NCI-H128 (cell line): ENCODE results near the gene IFNL1.
"Not testable (repeated sequence)": the region's sequence is repeated elsewhere in the genome, so short reads cannot be mapped to it uniquely, and the experiment has no call there.

Experiments
- DNase-seq: peaks from one replicate; lab custom pipeline; 2025; ENCODE audit not compliant: unreplicated experiment; lab: John Stamatoyannopoulos, UW

The IFNL1 gene

GRCh38 chr19:39270036-39270871 is 26.0 kb upstream of the IFNL1 start:
- no peak for DNase-seq

- not testable (repeated sequence) for DNase-seq
Measured at GRCh38 chr19:39273859-39274258, 22.3 kb upstream of the IFNL1 start.

DNA sequence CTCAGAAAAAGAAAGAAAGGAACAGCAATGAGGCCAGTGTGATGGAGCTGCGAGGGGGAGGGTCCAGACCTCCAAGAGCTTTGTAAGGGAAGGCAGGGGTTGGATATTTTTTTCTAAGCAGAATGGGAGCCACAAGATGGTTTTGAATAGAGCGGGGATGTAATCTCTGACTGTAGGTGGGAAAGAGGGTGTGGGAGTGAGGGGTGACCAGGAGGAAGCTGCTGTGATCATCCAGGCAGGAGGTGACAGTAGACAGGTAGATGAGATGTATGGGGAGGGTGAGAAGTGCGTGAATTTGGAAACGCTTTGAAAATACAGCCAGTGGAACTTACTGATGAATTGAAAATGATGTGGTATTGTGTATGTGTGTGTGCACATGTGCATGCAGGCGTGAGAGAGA is 20.6 kb upstream of the IFNL1 start:
- no peak for DNase-seq

DNA sequence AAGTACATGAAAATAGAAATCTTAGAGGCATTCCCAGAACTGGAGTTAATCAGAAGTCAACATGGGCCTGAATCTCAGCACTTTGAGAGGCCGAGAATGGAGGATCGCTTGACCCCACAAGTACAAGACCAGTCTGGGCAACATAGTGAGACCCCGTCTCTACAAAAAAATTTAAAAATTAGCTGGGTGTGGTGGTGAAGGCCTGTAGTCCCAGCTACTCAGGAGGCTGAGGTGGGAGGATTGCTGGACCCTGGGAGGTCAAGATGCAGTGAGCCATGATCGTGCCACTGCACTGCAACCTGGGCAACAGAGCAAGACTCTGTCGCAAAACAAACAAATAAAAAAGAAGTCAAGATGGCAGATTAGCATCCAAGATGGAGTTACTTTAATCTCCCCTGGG is 19.5 kb upstream of the IFNL1 start:
- DNase-seq, result no peak

DNA sequence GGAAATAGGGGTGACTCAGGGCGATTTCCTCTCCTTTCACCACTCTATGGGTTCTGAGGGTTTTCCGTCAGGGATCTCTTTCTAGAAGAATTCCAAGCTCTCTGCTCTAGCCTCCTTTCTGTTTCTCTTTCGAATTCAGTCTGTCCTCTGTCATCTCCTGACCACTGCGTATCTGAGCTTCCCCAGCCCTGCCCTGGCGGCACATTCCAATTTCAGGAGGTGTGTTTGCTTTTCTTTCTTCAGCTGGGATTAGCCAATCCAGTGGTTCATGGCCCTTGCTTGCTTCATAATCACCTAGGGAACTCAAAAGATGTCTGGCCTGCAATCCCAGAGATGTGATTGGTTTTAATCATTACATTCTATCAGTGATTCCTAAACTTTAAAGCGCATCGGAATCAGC is 18.6 kb upstream of the IFNL1 start:
- DNase-seq, result no peak

DNA sequence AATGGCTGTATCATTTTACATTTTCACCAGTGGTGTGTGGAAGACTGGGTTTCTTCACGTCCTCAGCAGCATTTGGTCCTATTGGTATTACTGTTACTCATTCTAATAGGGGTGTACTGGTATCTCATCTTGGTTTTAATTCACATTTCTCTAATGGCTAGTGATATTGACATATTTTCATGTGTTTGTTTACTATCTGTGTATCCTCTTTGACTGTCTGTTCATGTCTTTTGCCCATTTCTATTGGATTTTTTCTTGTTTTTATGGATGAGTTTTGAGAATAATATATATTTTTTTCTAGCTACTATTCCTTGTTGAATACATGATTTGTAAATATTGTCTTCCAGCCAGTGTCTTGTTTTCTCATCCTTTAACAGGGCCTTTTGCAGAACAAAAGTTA is 14.2 kb upstream of the IFNL1 start:
- DNase-seq, result no peak

GRCh38 chr19:39284032-39284431 is 12.2 kb upstream of the IFNL1 start:
- no peak for DNase-seq

GRCh38 chr19:39293394-39293793 is 2.8 kb upstream of the IFNL1 start:
- DNase-seq, result no peak

GRCh38 chr19:39296906-39297305 is 699 bp downstream of the IFNL1 start:
- no peak for DNase-seq

GRCh38 chr19:39297931-39298634 is 1.9 kb downstream of the IFNL1 start:
- no peak for DNase-seq

DNA sequence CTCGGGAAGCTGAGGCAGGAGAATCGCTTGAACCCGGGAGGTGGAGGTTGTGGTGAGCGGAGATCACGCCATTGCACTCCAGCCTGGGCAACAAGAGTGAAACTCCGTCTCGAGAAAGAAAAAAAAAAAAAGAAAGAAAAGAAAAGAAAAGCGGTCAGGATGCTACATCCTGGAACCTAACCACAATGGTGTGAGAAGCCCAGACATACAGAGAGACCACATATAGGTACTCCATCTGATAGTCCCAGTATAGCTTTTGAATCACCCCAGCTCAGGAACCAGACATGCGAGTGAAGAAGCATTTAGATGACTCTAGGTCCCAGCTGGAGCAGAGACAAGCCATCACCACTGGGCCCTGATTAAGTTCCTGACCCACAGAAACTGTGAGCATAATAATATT is 3.2 kb downstream of the IFNL1 start:
- DNase-seq, result no peak

DNA sequence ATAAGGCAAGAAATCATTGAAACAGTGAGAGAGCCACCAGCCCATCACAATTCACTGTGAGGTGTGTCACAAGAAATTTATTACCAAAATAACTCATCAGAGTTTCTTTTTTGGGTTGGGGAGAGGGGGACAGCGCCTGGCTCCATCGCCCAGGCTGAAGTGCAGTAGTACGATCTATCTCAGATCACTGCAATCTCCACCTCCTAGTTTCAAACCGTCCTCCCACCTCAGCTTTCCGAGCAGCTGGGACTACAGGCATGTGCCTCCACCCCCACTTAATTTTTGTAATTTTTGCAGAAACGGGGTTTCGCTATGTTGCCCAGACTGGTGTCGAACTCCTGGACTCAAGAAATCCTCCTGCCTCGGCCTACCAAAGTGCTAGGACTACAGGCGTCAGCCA is 3.6 kb downstream of the IFNL1 start:
- DNase-seq, result no peak

- no peak for DNase-seq
Measured at GRCh38 chr19:39301021-39301420, 4.8 kb downstream of the IFNL1 start.

GRCh38 chr19:39301562-39301961 is 5.4 kb downstream of the IFNL1 start:
- no peak for DNase-seq

DNA sequence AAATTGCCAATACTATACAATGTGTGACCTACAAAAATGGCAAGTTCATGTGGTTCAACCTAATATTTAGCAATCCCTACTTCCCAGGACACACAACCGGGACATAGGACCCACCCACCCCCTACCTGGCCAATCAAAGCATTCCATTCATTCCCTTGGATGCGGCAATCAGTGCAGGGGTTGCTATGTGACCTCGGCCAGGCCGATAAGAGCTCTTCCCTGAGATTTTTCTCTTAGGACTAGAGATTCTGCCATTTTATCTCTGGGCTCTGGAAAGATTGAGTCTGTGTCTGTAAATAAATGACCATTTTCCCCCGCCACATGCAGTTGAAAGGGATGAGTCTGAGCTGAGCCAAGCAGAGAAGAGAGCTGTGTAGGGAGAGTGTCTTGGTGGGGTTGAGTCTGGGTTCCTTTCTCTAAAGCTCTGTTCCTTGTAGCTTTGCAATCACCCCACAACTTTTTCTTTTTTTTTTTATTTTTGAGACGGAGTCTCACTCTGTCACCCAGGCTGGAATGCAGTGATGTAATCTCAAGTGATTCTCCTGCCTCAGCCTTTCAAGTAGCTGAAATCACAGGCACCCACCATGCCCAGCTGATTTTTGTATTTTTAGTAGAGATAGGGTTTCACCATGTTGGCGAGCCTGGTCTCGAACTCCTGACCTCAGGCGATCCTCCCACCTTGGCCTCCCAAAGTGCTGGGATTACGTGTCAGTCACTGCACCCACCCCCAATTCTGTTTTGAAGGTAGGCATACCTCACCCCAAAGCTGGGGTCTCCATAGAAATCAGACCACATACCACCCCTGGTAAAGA is 7.4 kb downstream of the IFNL1 start:
- no peak for DNase-seq

DNA sequence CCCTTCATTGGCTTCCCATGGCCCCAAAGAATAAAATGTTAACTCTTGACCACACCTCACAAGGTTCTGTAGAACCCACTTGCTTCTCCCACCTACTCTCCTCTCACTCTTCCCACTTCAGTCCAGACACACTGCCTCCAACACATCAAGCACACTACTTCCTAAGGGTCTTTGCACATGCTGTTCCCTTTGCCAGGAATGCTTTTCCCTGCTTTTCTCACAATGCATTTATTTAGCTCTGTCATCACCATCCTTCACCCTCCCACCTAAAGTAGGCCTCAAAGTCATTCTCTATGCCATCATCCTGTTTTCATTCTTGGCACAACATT is 7.9 kb downstream of the IFNL1 start:
- no peak for DNase-seq

DNA sequence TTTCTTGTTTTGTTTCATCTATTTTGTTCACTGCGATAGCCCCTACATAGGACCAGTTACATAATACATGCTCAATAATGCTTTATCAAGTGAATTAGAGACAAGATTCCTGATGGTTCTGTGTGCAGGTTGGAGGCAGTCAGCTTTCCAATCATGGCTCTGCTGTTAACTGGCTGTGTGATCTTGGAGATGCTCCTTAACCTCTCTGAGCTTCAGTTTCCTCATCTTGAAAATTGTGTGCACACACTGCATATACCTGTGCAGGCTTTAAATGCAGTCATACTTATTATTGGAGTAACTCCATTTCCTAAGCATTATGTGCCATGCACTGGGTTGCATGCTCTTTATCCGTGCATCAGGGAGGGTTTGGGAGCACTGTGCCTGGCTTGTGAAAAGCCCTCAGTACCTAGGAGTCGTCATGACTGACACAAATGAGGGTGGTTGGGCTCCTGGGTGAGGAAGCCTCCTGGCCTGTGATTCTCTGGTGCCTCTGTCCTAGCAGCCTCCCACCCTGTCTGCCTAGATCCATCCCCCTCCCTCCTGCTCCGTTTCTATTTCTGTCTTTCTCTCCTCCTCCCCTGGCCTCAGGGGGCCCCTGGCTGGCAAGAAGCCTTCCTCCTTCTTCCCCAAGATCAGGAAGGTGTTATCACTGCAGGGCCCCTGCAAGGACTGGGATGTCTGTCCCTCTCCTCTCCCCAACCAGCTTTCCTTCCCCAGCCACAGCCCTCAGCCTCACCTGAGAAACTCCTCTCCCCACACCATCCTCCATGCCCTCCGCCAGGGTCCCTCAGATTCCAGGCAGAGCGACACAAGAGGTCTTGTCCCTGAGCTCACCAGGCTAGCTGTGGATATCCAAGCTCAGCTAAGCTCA is 8.7 kb downstream of the IFNL1 start:
- no peak for DNase-seq

DNA sequence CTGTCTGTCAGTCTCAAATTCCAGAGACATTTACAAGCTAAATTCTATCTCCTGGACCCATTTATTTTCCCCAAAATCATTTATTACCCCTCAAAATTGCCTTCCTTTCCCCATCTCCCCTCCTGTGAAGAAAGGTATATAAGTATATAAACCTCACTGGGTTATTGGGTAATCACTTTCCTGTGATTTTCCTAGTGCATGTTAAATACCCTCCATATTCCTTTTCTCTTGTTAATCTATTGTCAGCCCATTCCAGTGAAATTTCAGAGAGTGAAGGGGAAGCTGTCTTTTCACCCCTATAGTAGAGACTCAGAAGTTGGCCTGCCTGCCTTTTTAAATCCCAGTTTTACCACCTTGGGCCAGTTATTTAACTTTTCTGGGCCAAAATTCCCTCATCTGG is 9.9 kb downstream of the IFNL1 start:
- no peak for DNase-seq

DNA sequence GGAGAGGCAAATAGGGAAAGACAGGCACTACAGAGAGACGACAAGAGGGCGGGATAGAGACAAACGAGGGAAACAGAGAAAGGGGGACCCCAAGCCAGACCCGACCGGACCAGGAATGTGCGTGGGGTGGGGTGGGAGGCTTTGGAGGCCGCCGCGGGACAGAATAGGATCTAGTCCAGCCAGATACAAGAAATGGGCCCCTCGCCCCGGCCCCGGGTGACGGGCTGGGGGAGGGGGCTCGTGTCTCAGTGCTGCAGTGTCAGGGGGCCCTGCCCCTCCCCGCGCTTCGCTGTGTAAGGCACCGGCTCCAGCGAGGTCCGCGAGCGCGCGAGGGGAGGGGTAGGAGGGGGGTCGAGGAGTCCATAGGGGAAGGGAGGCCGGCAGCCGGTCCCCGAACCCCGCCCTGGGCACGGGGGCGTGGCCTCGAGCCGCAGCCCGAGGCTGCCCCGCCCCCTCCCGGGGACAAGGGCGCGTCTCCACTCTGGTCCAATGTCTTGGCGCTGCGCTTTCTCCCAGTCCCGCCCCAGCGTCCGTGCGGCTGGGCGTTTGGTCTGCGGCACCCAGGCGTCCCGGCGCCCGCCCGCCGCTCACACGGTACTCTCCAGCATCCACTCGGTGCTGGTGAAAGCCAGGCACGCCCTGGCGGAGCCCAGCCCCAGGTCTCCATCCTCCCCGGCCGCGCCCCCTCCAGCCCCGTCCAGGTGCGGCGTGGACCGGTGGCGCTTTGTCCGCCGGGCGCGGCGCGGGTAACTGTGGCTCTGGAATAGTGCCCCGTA is 11.0 kb downstream of the IFNL1 start:
- DNase-seq, result no peak

DNA sequence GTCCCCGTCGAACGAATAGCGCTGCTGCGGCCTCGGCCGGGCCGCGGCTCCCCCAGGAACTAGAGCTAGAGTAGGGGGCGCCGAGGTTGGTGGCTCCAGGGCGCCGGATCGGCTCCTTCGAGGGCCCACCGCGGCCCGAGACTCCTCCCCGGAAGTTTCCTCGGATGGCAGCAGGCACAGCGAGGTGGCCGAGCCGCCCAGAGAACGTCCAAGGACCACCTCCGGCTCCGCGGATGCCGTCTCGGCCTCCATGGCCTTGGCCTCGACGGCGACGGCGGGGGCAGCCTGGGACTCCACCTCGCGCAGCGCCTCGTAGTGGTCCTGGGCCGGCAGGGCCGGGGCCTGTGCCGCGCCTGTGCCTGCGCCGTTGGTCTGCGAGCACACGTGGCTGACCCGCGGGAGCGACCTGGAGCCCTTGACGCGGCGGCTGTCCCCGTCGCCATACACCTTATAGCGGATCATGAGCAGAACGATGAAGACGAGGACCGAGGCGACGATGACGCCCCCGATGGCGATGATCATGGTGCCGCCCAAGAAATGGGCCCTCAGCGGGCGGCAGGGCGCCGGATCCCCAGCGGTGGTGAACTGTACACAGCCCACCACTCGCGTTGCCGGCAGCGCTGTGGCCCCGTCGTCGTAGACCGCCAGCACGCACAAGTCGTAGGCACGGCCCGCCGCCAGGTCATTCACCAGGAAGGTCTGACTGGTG is 11.8 kb downstream of the IFNL1 start:
- DNase-seq, result no peak
